Stimulated activated naive CD8-positive, alpha-beta T cell treated with anti-CD3 and anti-CD28 coated beads, Interleukin-15, Interleukin-2, amounts not matched to agents 100 ng/mL and 50 ng/mL, for 24 hours (primary cell): ENCODE data around the gene SULT1A3.
A peak's percentile ranks its signal among the peaks of the same experiment; 100 is the strongest.
"Not testable (repeated sequence)": the region's sequence is repeated elsewhere in the genome, so short reads cannot be mapped to it uniquely, and the experiment has no call there.

Experiments used
- H3K27ac Mint-ChIP-seq: one replicate; pipeline ENCODE4 v1.8.0; 2021; ENCODE audit warnings: mild to moderate bottlenecking, mixed read lengths
- H3K27me3 Mint-ChIP-seq: one replicate; pipeline ENCODE4 v1.8.0; 2021; ENCODE audit warnings: mixed read lengths
- H3K36me3 Mint-ChIP-seq: one replicate; pipeline ENCODE4 v1.8.0; 2021; ENCODE audit warnings: low read depth, mixed read lengths
- H3K4me1 Mint-ChIP-seq: one replicate; pipeline ENCODE4 v1.8.0; 2021; ENCODE audit warnings: low read depth, mixed read lengths
- H3K4me3 Mint-ChIP-seq: one replicate; pipeline ENCODE4 v1.8.0; 2021; ENCODE audit warnings: mild to moderate bottlenecking, mixed read lengths
- H3K9me3 Mint-ChIP-seq: one replicate; pipeline ENCODE4 v1.8.0; 2021; ENCODE audit warnings: mixed read lengths

The SULT1A3 gene

DNA sequence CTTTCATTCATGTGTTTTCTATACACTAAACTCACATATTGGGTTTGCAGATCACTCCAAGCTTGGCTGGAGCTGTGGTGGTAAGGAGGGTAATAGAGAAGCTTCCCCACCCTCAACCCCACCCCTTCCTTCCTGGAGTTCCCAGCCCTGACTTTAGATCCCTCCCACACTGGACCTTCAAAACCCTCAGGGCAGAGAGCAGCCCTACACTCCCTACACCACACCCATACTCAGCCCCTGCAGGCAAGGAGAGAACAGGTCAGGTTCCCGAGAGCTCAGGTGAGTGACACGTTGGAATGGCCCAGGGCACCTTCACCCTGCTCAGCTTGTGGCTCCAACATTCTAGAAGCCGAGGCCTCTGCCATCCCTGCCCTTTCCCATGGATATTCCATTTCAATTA is at the start of gene SULT1A3:
TSS of gene SULT1A3 (plus strand) at position 207 of the 400 bp plus-strand sequence. CDS start 1,474 bp downstream, outside the sequence.
- not testable (repeated sequence) for H3K27ac Mint-ChIP-seq, H3K4me3 Mint-ChIP-seq, H3K36me3 Mint-ChIP-seq, H3K9me3 Mint-ChIP-seq, H3K27me3 Mint-ChIP-seq, H3K4me1 Mint-ChIP-seq

DNA sequence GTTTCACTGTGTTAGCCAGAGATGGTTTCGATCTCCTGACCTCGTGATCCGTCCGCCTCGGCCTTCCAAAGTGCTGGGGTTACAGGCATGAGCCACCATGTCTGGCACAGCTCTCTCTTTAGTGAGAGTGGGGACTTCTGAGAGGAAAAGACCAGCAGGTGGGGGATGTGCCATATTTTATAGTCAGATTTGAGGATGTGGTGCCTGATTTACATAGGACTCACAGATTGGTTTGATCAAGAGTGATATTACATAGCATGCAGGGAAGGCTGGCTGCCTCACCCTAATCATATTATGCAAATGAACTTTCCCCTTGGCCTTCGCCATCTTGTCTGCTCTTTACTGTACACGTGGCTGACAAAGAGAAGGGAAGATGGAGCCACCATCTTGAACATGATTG is 48.0 kb upstream of the SULT1A3 start:
- H3K36me3 Mint-ChIP-seq, result peaks cover 7% of the 10 kb centered on the region
- no peak overlapping the region for H3K4me3 Mint-ChIP-seq

GRCh38 chr16:30152517-30152916 is 46.5 kb upstream of the SULT1A3 start:
- no peak overlapping the region for H3K4me3 Mint-ChIP-seq
- H3K4me1 Mint-ChIP-seq, result no peaks in the 10 kb centered on the region
- no peak overlapping the region for H3K27ac Mint-ChIP-seq
- no peaks in the 10 kb centered on the region for H3K27me3 Mint-ChIP-seq
- peaks cover 7% of the 10 kb centered on the region for H3K36me3 Mint-ChIP-seq
- H3K9me3 Mint-ChIP-seq, result peaks cover 4% of the 10 kb centered on the region

More for the DNA sequence above, 48.0 kb upstream of the SULT1A3 start:
- Mint-ChIP-seq H3K9me3 (peaks cover 4% of the 10 kb centered on the region), H3K27me3 (no peaks in the 10 kb centered on the region), H3K4me1 (no peaks in the 10 kb centered on the region), H3K27ac (no peak overlapping the region)

DNA sequence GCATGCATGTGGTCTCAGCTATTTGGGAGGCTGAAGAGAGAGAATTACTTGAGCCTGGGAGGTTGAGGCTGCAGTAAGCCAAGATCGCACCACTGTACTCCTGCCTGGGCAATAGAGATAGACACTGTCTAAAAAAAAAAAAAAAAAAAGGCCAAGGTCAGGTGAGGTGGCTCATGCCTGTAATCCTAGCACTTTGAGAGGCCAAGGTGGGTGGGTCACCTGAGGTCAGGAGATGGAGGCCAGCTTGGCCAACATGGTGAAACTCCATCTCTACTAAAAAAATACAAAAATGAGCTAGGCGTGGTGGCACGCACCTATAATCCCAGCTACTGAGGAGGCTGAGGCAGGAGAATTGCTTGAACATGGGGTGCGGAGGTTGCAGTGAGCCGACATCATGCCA is 43.9 kb upstream of the SULT1A3 start:
- H3K36me3 Mint-ChIP-seq, result no peaks in the 10 kb centered on the region
- no peaks in the 10 kb centered on the region for H3K27me3 Mint-ChIP-seq
- H3K9me3 Mint-ChIP-seq, result no peaks in the 10 kb centered on the region
- H3K4me1 Mint-ChIP-seq, result no peaks in the 10 kb centered on the region
- H3K27ac Mint-ChIP-seq, result no peak overlapping the region
- H3K4me3 Mint-ChIP-seq, result no peak overlapping the region

DNA sequence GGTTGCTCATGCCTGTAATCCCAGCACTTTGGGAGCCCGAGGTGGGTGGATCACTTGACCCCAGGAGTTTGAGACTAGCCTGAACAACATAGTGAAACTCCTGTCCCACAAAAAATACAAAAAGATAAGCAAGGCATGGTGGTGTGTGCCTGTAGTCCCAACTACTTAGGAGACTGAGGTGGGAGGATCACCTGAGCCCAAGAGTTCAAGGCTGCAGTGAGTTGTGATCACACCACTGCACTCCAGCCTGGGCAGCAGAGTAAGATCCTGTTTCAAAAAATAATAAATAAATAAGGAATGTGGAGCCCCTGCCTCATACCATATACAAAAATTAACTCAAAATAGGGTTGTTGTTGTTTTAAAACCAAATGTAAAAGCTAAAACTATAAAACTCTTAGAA is 41.8 kb upstream of the SULT1A3 start:
- Mint-ChIP-seq H3K36me3 (no peaks in the 10 kb centered on the region), H3K27me3 (no peaks in the 10 kb centered on the region), H3K4me1 (peaks cover under 1% of the 10 kb centered on the region), H3K9me3 (no peaks in the 10 kb centered on the region), H3K27ac (no peak overlapping the region), H3K4me3 (no peak overlapping the region)

DNA sequence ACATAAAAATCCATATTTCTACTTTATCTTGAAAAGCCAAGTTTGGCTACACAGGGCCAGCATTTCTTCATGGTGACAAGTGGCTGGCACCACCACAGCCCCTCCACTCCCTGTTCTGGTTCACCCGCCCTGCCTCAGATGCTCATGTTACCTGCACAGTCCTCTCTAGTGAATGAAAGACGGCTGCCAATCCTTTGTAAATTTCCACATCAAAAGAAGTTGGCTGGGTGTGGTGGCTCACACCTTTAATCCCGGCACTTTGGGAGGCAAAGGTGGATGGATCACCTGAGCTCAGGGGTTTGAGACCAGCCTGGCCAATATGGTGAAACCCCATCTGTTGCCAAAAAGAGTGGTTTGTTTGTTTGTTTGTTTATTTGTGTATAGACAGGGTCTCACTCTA is 35.5 kb upstream of the SULT1A3 start:
- no peak overlapping the region for H3K4me3 Mint-ChIP-seq
- no peak overlapping the region for H3K27ac Mint-ChIP-seq
- H3K9me3 Mint-ChIP-seq, result peaks cover 4% of the 10 kb centered on the region
- no peaks in the 10 kb centered on the region for H3K36me3 Mint-ChIP-seq
- no peaks in the 10 kb centered on the region for H3K27me3 Mint-ChIP-seq
- H3K4me1 Mint-ChIP-seq, result peaks cover 40% of the 10 kb centered on the region

GRCh38 chr16:30166202-30166902 is 32.7 kb upstream of the SULT1A3 start:
- Mint-ChIP-seq H3K36me3 (no peaks in the 10 kb centered on the region), H3K27me3 (no peaks in the 10 kb centered on the region), H3K4me3 (no peak overlapping the region), H3K27ac (peak overlapping the region; percentile 23), H3K4me1 (peaks cover 40% of the 10 kb centered on the region), H3K9me3 (peaks cover 4% of the 10 kb centered on the region)

DNA sequence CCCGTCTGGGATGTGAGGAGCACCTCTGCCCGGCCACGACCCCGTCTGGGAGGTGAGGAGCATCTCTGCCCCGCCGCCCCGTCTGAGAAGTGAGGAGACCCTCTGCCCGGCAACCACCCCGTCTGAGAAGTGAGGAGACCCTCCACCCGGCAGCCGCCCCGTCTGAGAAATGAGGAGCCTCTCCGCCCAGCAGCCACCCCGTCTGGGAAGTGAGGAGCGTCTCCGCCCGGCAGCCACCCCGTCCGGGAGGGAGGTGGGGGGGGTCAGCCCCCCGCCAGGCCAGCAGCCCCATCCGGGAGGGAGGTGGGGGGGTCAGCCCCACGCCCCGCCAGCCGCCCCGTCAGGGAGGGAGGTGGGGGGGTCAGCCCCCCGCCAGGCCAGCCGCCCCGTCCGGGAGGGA is 30.3 kb upstream of the SULT1A3 start:
- not testable (repeated sequence) for H3K27me3 Mint-ChIP-seq, H3K4me3 Mint-ChIP-seq, H3K9me3 Mint-ChIP-seq, H3K36me3 Mint-ChIP-seq, H3K27ac Mint-ChIP-seq
- H3K4me1 Mint-ChIP-seq, result peaks cover 32% of the 10 kb centered on the region

DNA sequence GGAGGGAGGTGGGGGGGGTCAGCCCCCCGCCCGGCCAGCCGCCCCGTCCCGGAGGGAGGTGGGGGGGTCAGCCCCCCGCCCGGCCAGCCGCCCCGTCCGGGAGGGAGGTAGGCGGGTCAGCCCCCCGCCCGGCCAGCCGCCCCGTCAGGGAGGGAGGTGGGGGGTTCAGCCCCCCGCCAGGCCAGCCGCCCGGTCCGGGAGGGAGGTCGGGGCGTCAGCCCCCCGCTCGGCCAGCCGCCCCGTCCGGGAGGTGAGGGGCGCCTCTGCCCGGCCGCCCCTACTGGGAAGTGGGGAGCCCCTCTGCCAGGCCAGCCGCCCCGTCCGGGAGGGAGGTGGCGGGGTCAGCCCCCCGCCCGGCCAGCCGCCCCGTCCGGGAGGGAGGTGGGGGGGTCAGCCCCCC is 29.6 kb upstream of the SULT1A3 start:
- H3K27ac Mint-ChIP-seq, H3K36me3 Mint-ChIP-seq, H3K27me3 Mint-ChIP-seq, H3K9me3 Mint-ChIP-seq, H3K4me3 Mint-ChIP-seq: not testable (repeated sequence)
- peaks cover 31% of the 10 kb centered on the region for H3K4me1 Mint-ChIP-seq

DNA sequence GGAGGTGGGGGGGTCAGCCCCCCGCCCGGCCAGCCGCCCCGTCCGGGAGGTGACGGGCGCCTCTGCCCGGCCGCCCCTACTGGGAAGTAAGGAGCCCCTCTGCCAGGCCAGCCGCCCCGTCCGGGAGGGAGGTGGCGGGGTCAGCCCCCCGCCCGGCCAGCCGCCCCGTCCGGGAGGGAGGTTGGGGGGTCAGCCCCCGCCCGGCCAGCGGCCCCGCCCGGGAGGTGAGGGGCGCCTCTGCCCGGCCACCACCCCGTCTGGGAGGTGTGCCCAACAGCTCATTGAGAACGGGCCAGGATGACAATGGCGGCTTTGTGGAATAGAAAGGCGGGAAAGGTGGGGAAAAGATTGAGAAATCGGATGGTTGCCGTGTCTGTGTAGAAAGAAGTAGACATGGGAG is 28.9 kb upstream of the SULT1A3 start:
- H3K36me3 Mint-ChIP-seq, H3K9me3 Mint-ChIP-seq, H3K4me3 Mint-ChIP-seq, H3K27ac Mint-ChIP-seq, H3K27me3 Mint-ChIP-seq: not testable (repeated sequence)
- H3K4me1 Mint-ChIP-seq, result peaks cover 24% of the 10 kb centered on the region

DNA sequence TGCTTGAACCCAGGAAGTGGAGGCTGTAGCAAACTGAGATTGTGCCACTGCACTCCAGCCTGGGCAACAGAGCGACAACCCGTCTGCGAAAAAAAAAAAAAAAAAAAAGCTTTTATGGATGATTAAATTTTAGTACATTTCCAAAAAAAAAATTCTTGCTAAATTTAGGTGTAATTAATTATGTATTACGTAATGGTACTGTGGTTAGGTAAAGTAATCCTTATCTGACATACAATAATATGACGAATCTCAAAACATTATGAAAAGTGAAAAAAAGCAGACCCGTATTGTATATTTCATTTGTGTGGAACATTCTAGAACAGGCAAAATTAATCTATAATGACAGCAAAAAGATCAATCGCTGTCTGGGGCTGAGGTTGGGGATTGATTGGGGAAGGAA is 26.0 kb upstream of the SULT1A3 start:
- Mint-ChIP-seq H3K9me3 (no peaks in the 10 kb centered on the region), H3K36me3 (no peaks in the 10 kb centered on the region), H3K27me3 (no peaks in the 10 kb centered on the region), H3K4me3 (no peak overlapping the region), H3K27ac (no peak overlapping the region), H3K4me1 (peaks cover 3% of the 10 kb centered on the region)

GRCh38 chr16:30176876-30177275 is 22.2 kb upstream of the SULT1A3 start:
- not testable (repeated sequence) for H3K4me3 Mint-ChIP-seq, H3K36me3 Mint-ChIP-seq, H3K9me3 Mint-ChIP-seq, H3K27me3 Mint-ChIP-seq, H3K27ac Mint-ChIP-seq, H3K4me1 Mint-ChIP-seq

GRCh38 chr16:30179195-30179594 is 19.9 kb upstream of the SULT1A3 start:
- Mint-ChIP-seq H3K4me1 (peaks cover 19% of the 10 kb centered on the region), H3K4me3 (no peak overlapping the region), H3K9me3 (no peaks in the 10 kb centered on the region), H3K27me3 (no peaks in the 10 kb centered on the region), H3K27ac (no peak overlapping the region), H3K36me3 (peaks cover 3% of the 10 kb centered on the region)

- Mint-ChIP-seq H3K4me3 (no peak overlapping the region), H3K36me3 (peaks cover 11% of the 10 kb centered on the region), H3K4me1 (peaks cover 19% of the 10 kb centered on the region), H3K9me3 (no peaks in the 10 kb centered on the region), H3K27me3 (no peaks in the 10 kb centered on the region), H3K27ac (no peak overlapping the region)
Observed at GRCh38 chr16:30179931-30180330, 19.1 kb upstream of the SULT1A3 start.

DNA sequence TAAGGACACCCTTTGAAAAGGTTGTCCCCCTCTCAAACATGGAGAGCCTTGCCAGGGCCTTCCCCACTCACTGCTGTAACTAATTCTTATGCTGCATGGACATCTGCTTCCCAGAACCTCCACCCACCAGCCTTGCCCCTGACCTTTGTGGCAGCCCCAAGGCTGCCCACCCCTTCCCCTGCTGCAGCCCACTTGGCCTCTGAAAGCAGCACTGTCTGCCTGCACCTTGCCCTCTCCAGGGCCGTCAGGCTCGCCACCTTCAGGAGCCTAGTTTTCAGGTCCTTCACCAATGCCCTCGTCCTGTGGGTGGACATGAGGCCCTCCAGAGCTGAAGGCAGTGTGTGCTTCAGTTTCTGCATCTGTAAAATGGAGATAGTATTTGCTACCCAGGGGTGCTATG is 18.3 kb upstream of the SULT1A3 start:
- no peaks in the 10 kb centered on the region for H3K27me3 Mint-ChIP-seq

More for the DNA sequence above, 18.3 kb upstream of the SULT1A3 start:
- peaks cover 19% of the 10 kb centered on the region for H3K4me1 Mint-ChIP-seq
- H3K36me3 Mint-ChIP-seq, result peaks cover 14% of the 10 kb centered on the region
- peak overlapping the region; percentile 80 for H3K27ac Mint-ChIP-seq
- no peaks in the 10 kb centered on the region for H3K9me3 Mint-ChIP-seq
- no peak overlapping the region for H3K4me3 Mint-ChIP-seq
